Stimulated activated CD4-positive, alpha-beta T cell treated with anti-CD3 and anti-CD28 coated beads, Interleukin-1b, Interleukin-23, amount 100 ng/mL, for 48 hours (primary cell): Measurements from ENCODE around the gene THAP11.

Source experiments
- DNase-seq: peaks from one replicate; pipeline ENCODE4 v3.0.0-alpha.2; 2020

THAP11 gene

GRCh38 chr16:67864594-67864993 lies 22.5 kb downstream of the THAP11 start:
- no peak for DNase-seq

GRCh38 chr16:67865318-67865717 lies 23.2 kb downstream of the THAP11 start:
- DNase-seq: no peak

- no peak for DNase-seq
Measured at GRCh38 chr16:67868290-67868689, 26.2 kb downstream of the THAP11 start.

- no peak for DNase-seq
Measured at GRCh38 chr16:67869653-67870052, 27.5 kb downstream of the THAP11 start.

- DNase-seq: no peak
Measured at GRCh38 chr16:67871256-67871655, 29.1 kb downstream of the THAP11 start.

GRCh38 chr16:67872131-67872630 lies 30.1 kb downstream of the THAP11 start:
- no peak for DNase-seq

- DNase-seq: peak; percentile 87
Measured at GRCh38 chr16:67872631-67873434, 30.7 kb downstream of the THAP11 start, which contains the start of gene EDC4. Gene EDC4, plus strand, starts transcription at chr16:67873052. Its CDS starts 210 bp downstream, at chr16:67873262.

- peak; percentile 12 for DNase-seq
Measured at GRCh38 chr16:67873435-67874370, 31.6 kb downstream of the THAP11 start.

- DNase-seq: no peak
Measured at GRCh38 chr16:67874372-67874771, 32.3 kb downstream of the THAP11 start.

GRCh38 chr16:67877064-67877463 lies 34.9 kb downstream of the THAP11 start:
- no peak for DNase-seq

GRCh38 chr16:67878232-67878631 lies 36.1 kb downstream of the THAP11 start:
- no peak for DNase-seq

- DNase-seq: no peak
Measured at GRCh38 chr16:67878846-67879245, 36.7 kb downstream of the THAP11 start.

GRCh38 chr16:67879462-67879861 lies 37.3 kb downstream of the THAP11 start:
- no peak for DNase-seq

- no peak for DNase-seq
Measured at GRCh38 chr16:67879936-67880335, 37.8 kb downstream of the THAP11 start.

GRCh38 chr16:67880584-67880983 lies 38.5 kb downstream of the THAP11 start:
- no peak for DNase-seq

- no peak for DNase-seq
Measured at GRCh38 chr16:67881621-67882161, 39.6 kb downstream of the THAP11 start.

- no peak for DNase-seq
Measured at GRCh38 chr16:67882374-67883145, 40.4 kb downstream of the THAP11 start.

GRCh38 chr16:67883146-67883871 lies 41.2 kb downstream of the THAP11 start:
- DNase-seq: no peak

GRCh38 chr16:67883872-67884261 lies 41.7 kb downstream of the THAP11 start:
- DNase-seq: peak; percentile 61

- no peak for DNase-seq
Measured at GRCh38 chr16:67884684-67885083, 42.6 kb downstream of the THAP11 start, which contains the start of gene NRN1L. Gene NRN1L, plus strand, starts transcription at chr16:67884885. Its CDS starts 19 bp downstream, at chr16:67884904.

- DNase-seq: no peak
Measured at GRCh38 chr16:67885545-67885944, 43.4 kb downstream of the THAP11 start.

GRCh38 chr16:67885976-67886375 lies 43.9 kb downstream of the THAP11 start:
- no peak for DNase-seq
